ENCODE measurements around the gene GBX1.
A peak's percentile ranks its signal among the peaks of the same experiment; 100 is the strongest.

GRCh38 chr7:151123822-151124464, 43.6 kb downstream of the GBX1 start:
- TF ChIP-seq POLR2AphosphoS5 (IDR thresholded peaks at IDR 0.05) (peak in 1 of 2 donors; percentile 69), CTCF (IDR thresholded peaks at IDR 0.05) (peak; percentile 92 to 100 (median 95)), POLR2A (IDR thresholded peaks at IDR 0.05; ENCODE audit: low read depth) (no peak), EP300 (IDR thresholded peaks at IDR 0.05) (no peak)

Data from esophagus muscularis mucosa (tissue), 4 donors.